OCI-LY1 (cell line): ENCODE measurements around the gene ZSCAN10.
A peak's percentile ranks its signal among the peaks of the same experiment; 100 is the strongest.

Experiments used
- H2AFZ ChIP-seq: fragments of 200-600 bp; sonication (generic), shearing (Covaris generic); 2 replicates; pipeline ENCODE4 v1.6.0; 2014; ENCODE audit warnings: antibody characterized with exemption, mild to moderate bottlenecking, low read length
- H3F3A ChIP-seq: fragments of 200-600 bp; sonication (generic), shearing (Covaris generic); 2 replicates; pipeline ENCODE4 v1.6.0; 2014; ENCODE audit warnings: mild to moderate bottlenecking, antibody characterized with exemption, low read length, moderate library complexity; ENCODE audit not compliant: insufficient read depth
- H3K27ac ChIP-seq: fragments of 200-600 bp; sonication (generic); 2 replicates; pipeline ENCODE4 v1.5.1; 2014; ENCODE audit warnings: low read length, mixed run types, mild to moderate bottlenecking, low read depth; ENCODE audit not compliant: poor library complexity, severe bottlenecking
- H3K27me3 ChIP-seq: fragments of 200-600 bp; sonication (generic); 2 replicates; pipeline ENCODE4 v1.6.0; 2014; ENCODE audit warnings: antibody characterized with exemption, mild to moderate bottlenecking, low read length, moderate library complexity; ENCODE audit not compliant: insufficient read depth
- H3K36me3 ChIP-seq: fragments of 200-600 bp; sonication (generic); 2 replicates; pipeline ENCODE4 v1.6.1; 2014; ENCODE audit warnings: mild to moderate bottlenecking, antibody characterized with exemption, low read length, moderate library complexity, mixed read lengths; ENCODE audit not compliant: insufficient read depth
- H3K4me1 ChIP-seq: fragments of 200-600 bp; sonication (generic); 2 replicates; pipeline ENCODE4 v1.5.1; 2014; ENCODE audit warnings: mild to moderate bottlenecking, low read length, moderate library complexity; ENCODE audit not compliant: insufficient read depth, severe bottlenecking
- H3K4me2 ChIP-seq: fragments of 200-600 bp; sonication (generic), shearing (Covaris generic); 2 replicates; pipeline ENCODE4 v1.6.1; 2014; ENCODE audit warnings: low read length
- H3K4me3 ChIP-seq: fragments of 200-600 bp; sonication (generic); 2 replicates; pipeline ENCODE4 v1.5.1; 2014; ENCODE audit warnings: low read length, low read depth, mild to moderate bottlenecking, mixed read lengths; ENCODE audit not compliant: poor library complexity, severe bottlenecking
- H3K79me2 ChIP-seq: fragments of 200-600 bp; shearing (Covaris generic); 2 replicates; pipeline ENCODE4 v1.6.1; 2016; ENCODE audit warnings: mixed run types, low read length, mixed read lengths; ENCODE audit not compliant: insufficient read depth
- H3K9ac ChIP-seq: fragments of 200-600 bp; sonication (generic), shearing (Covaris generic); 2 replicates; pipeline ENCODE4 v1.6.1; 2014; ENCODE audit warnings: mild to moderate bottlenecking, low read length, mixed read lengths
- H3K9me2 ChIP-seq: fragments of 200-600 bp; sonication (generic), shearing (Covaris generic); 2 replicates; pipeline ENCODE4 v1.6.1; 2014; ENCODE audit warnings: low read depth, mild to moderate bottlenecking, low read length, mixed read lengths
- H3K9me3 ChIP-seq: fragments of 200-600 bp; shearing (Covaris generic); 2 replicates; pipeline ENCODE4 v1.6.1; 2014; ENCODE audit warnings: low read length, mixed read lengths
- H4K20me1 ChIP-seq: fragments of 200-600 bp; sonication (generic), shearing (Covaris generic); 2 replicates; pipeline ENCODE4 v1.6.0; 2016; ENCODE audit warnings: mild to moderate bottlenecking, low read length; ENCODE audit not compliant: insufficient read depth
- EZH2 ChIP-seq: fragments of 200-600 bp; sonication (generic), shearing (Covaris generic); IDR thresholded peaks from 2 replicates; pipeline ENCODE4 v1.8.0; 2017; ENCODE audit warnings: borderline replicate concordance, mixed run types, mild to moderate bottlenecking, antibody characterized with exemption, low read length, moderate library complexity, mixed read lengths
- TF ChIP-seq, protein P1 (sequence below): fragments of 200-600 bp; sonication (generic), shearing (Covaris generic); IDR thresholded peaks from 2 replicates; pipeline ENCODE4 v1.5.1; 2017; ENCODE audit warnings: mild to moderate bottlenecking, antibody characterized with exemption, low read length, moderate library complexity, mixed read lengths

Gene ZSCAN10

DNA sequence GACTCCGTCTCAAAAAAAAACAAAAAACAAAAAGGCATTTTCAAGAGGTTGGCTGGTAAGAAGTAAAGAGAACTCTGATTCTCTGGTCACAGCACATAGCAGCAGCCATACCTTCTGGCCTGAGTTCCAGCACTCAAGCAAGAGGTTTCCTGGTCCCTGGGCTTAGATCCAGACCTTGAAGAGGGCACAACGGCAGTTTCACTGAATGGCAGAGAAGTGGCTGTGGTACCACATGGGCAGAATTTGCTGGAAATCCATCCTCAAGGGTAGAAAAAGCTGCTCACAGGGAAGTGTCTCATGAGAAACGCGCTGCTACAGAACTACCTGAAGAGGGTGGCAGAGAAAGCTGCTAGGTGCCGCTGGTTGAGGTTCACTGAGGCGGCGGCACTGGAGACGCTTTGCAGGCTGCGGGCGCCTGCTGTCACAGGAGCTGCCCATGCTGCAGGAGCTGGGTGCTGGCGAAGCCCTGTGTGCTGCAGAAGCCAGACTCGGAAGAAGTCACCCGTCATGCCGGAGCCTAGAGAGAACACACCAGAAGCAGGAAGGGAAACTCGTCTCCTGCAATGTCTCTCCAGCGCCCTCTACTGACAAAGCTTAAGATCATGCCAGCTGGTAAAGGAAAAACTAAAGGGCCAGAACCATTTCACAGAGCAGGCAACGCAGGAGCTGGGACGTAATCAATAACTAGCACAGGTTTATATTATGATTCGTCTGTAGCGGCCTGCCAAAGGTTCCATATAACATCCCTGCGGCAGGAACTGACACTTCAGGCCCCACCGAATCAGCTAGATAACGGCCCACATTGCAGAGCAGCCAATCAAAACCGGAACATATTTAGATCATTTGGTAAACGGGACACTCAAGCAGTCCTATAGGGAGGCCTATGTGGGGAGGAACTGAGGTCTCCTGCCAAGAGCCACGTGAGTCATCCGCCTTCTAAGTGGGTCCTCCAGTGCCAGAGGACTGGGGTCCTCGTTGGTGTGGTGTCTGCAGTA is 30.3 kb upstream of the ZSCAN10 start:
- Histone ChIP-seq H3K9ac (peak overlapping the region; percentile 72), H3K27me3 (no peaks in the 10 kb centered on the region), H3K9me2 (no peaks in the 10 kb centered on the region), H3K9me3 (no peaks in the 10 kb centered on the region), H3F3A (peaks cover 4% of the 10 kb centered on the region; the same call in 1 of the 2 replicates), H3K36me3 (peaks cover 20% of the 10 kb centered on the region; the same call in 1 of the 2 replicates), H3K27ac (peak overlapping the region; percentile 62), H3K4me1 (peaks cover 34% of the 10 kb centered on the region), H3K4me3 (peak overlapping the region; percentile 65), H2AFZ (no peak overlapping the region), H3K4me2 (peak overlapping the region; percentile 95), H3K79me2 (peaks cover 12% of the 10 kb centered on the region), H4K20me1 (no peaks in the 10 kb centered on the region)
- TF ChIP-seq, protein P1, sequence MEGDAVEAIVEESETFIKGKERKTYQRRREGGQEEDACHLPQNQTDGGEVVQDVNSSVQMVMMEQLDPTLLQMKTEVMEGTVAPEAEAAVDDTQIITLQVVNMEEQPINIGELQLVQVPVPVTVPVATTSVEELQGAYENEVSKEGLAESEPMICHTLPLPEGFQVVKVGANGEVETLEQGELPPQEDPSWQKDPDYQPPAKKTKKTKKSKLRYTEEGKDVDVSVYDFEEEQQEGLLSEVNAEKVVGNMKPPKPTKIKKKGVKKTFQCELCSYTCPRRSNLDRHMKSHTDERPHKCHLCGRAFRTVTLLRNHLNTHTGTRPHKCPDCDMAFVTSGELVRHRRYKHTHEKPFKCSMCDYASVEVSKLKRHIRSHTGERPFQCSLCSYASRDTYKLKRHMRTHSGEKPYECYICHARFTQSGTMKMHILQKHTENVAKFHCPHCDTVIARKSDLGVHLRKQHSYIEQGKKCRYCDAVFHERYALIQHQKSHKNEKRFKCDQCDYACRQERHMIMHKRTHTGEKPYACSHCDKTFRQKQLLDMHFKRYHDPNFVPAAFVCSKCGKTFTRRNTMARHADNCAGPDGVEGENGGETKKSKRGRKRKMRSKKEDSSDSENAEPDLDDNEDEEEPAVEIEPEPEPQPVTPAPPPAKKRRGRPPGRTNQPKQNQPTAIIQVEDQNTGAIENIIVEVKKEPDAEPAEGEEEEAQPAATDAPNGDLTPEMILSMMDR, result peak; percentile 96
- no peak for TF ChIP-seq EZH2

DNA sequence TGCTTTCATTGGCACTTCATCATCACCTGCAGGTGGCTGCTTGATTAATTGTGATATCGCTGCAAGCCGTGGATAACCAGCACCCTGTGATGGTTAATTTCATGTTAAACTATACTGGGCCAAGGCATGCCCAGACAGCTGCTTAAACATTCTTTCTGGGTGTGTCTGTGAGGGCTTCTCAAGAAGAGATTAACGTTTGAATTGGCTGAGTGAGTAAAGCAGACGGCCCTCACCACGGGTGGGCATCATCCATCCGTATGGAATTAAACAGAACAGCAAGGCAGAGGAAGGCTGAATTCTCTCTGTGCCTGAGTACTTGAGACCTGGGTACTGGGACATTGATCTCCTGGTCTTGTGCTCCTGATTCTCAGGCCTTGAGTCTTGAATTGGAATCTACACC is 28.7 kb upstream of the ZSCAN10 start:
- Histone ChIP-seq H3K9me3 (no peaks in the 10 kb centered on the region), H4K20me1 (no peaks in the 10 kb centered on the region), H2AFZ (no peak overlapping the region), H3K4me1 (peaks cover 31% of the 10 kb centered on the region), H3K9me2 (no peaks in the 10 kb centered on the region), H3K9ac (no peak overlapping the region; the same call in 1 of the 2 replicates), H3K27me3 (no peaks in the 10 kb centered on the region), H3K4me2 (no peak overlapping the region), H3K36me3 (peaks cover 20% of the 10 kb centered on the region; the same call in 1 of the 2 replicates), H3K79me2 (no peaks in the 10 kb centered on the region), H3K27ac (no peak overlapping the region), H3F3A (peaks cover 4% of the 10 kb centered on the region; the same call in 1 of the 2 replicates), H3K4me3 (no peak overlapping the region)
- no peak for TF ChIP-seq EZH2
- TF ChIP-seq, protein P1, result no peak

DNA sequence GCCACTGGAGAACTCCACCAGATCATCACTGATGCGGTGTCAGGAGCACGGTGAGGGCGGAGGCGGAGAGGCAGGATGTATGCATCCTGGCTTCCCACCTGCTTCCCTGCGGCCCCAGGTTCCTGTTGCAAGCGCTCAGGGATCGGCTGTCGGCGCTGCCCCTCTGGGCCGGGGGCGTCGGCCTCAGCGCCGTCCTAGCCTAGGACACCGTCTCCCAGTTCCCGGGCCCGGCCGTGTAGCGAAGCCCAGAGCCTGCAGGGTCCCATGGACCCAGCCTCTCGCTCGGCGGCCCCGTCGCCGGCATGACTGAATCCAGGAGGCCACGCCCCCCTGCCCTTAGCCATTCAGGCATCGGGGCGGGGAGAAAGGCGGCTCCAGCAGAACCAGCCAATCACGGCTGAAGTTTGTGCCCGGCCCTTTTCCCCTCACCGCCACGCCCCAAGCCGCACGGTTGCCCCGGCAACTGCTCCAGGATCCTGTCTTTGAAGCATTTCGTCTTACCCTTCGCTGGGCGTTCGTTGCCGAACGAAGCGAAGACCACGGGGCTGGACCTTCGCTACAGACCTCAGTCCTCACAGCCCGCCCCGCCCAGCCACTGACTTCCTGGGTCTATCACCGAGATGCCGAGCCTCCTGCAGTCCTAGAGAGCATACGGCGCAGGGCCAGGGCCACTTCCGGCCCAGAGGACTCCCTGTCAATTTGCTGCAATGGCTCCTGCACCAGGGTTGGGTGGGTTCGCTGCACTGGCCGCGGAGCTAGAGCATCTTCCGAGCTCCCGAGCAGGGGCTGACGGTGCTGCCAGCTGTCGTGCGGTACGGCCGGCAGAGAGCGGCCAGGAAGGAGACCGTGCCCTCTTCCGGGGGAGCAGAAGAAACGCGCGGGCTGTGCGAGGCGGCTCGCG is 25.1 kb upstream of the ZSCAN10 start:
- peaks cover 9% of the 10 kb centered on the region; the same call in 1 of the 2 replicates for H3K36me3 ChIP-seq
- H4K20me1 ChIP-seq, result no peaks in the 10 kb centered on the region
- H3K9me3 ChIP-seq, result no peaks in the 10 kb centered on the region
- peak overlapping the region; percentile 54 for H3K27ac ChIP-seq
- no peak overlapping the region for H2AFZ ChIP-seq
- no peaks in the 10 kb centered on the region for H3K79me2 ChIP-seq
- H3K9me2 ChIP-seq, result no peaks in the 10 kb centered on the region
- peaks cover 22% of the 10 kb centered on the region for H3K4me1 ChIP-seq
- H3K27me3 ChIP-seq, result no peaks in the 10 kb centered on the region
- peak overlapping the region; percentile 95 for H3K4me2 ChIP-seq
- peak overlapping the region; percentile 85 for H3K4me3 ChIP-seq
- no peaks in the 10 kb centered on the region for H3F3A ChIP-seq
- TF ChIP-seq, protein P1, result peak; percentile 20; the same call in 1 of the 2 replicates
- TF ChIP-seq EZH2, result no peak
- H3K9ac ChIP-seq, result peak overlapping the region; percentile 57
